Neuronal stem cell (in vitro differentiated cells): ENCODE data around the gene ANKRD7.

Experiments
- DNase-seq: peaks from one replicate; pipeline ENCODE4 v3.0.0-alpha.2; 2013; ENCODE audit warnings: low spot score
- H2AFZ ChIP-seq: one replicate; pipeline ENCODE4 v1.6.1; 2013; ENCODE audit warnings: mild to moderate bottlenecking, low read length, inconsistent platforms
- H2AK5ac ChIP-seq: 2 replicates; pipeline ENCODE4 v1.6.1; 2013; ENCODE audit warnings: low read depth, mild to moderate bottlenecking, inconsistent platforms, low read length, moderate library complexity, mixed read lengths
- H2BK120ac ChIP-seq: 2 replicates; pipeline ENCODE4 v1.6.1; 2013; ENCODE audit warnings: low read depth, mild to moderate bottlenecking, inconsistent platforms, low read length, moderate library complexity, mixed read lengths
- H2BK12ac ChIP-seq: one replicate; pipeline ENCODE4 v1.6.1; 2013; ENCODE audit warnings: low read length, inconsistent platforms
- H2BK15ac ChIP-seq: 2 replicates; pipeline ENCODE4 v1.6.1; 2013; ENCODE audit warnings: mild to moderate bottlenecking, low read length, inconsistent platforms, mixed read lengths
- H2BK5ac ChIP-seq: one replicate; pipeline ENCODE4 v1.6.1; 2013; ENCODE audit warnings: inconsistent platforms, mild to moderate bottlenecking, low read length, moderate library complexity
- H3K14ac ChIP-seq: one replicate; pipeline ENCODE4 v1.6.1; 2013; ENCODE audit warnings: low read length, inconsistent platforms
- H3K18ac ChIP-seq: 2 replicates; pipeline ENCODE4 v1.6.1; 2013; ENCODE audit warnings: low read length, inconsistent platforms
- H3K23ac ChIP-seq: 2 replicates; pipeline ENCODE4 v1.6.1; 2013; ENCODE audit warnings: low read depth, mild to moderate bottlenecking, mixed read lengths, low read length, inconsistent platforms; ENCODE audit not compliant: poor library complexity
- H3K27ac ChIP-seq: replicated peaks from 3 replicates; pipeline ENCODE4 v1.5.1; 2013; ENCODE audit warnings: low read length, inconsistent platforms
- H3K27me3 ChIP-seq, 3 experiments: 2 replicates each; pipeline ENCODE4 v1.6.1; 2013; ENCODE audit warnings: low read length in 3 of 3, mild to moderate bottlenecking in 2 of 3, inconsistent platforms in 1 of 3, low read depth in 1 of 3, mixed read lengths in 1 of 3, moderate library complexity in 1 of 3; ENCODE audit not compliant: control insufficient read depth in 3 of 3, insufficient read depth in 3 of 3
- H3K36me3 ChIP-seq, 2 donors: replicated peaks in 1 of 2; 2 replicates each; pipeline ENCODE4 v1.6.1; 2013; ENCODE audit warnings: low read length in 2 of 2; ENCODE audit not compliant: control insufficient read depth in 2 of 2, insufficient read depth in 2 of 2
- H3K4ac ChIP-seq: 2 replicates; pipeline ENCODE4 v1.6.1; 2013; ENCODE audit warnings: inconsistent platforms, mild to moderate bottlenecking, low read length, moderate library complexity
- H3K4me1 ChIP-seq, 2 donors: 1 replicate in 1 of 2; 2 replicates in 1 of 2; pipeline ENCODE4 v1.6.1; 2013; ENCODE audit warnings: low read length in 2 of 2, low read depth in 1 of 2; ENCODE audit not compliant: control insufficient read depth in 2 of 2, insufficient read depth in 1 of 2
- H3K4me2 ChIP-seq: one replicate; pipeline ENCODE4 v1.6.1; 2013; ENCODE audit warnings: mild to moderate bottlenecking, low read length, inconsistent platforms; ENCODE audit not compliant: insufficient read depth, poor library complexity, severe bottlenecking
- H3K4me3 ChIP-seq, 2 donors: 2 replicates each; pipeline ENCODE4 v1.5.1; 2013; ENCODE audit warnings: low read length in 2 of 2, mild to moderate bottlenecking in 2 of 2, inconsistent platforms in 1 of 2, moderate library complexity in 1 of 2
- H3K79me1 ChIP-seq: one replicate; pipeline ENCODE4 v1.6.1; 2013; ENCODE audit warnings: low read depth, mild to moderate bottlenecking, inconsistent platforms, low read length, moderate library complexity
- H3K9ac ChIP-seq: one replicate; pipeline ENCODE4 v1.6.1; 2013; ENCODE audit warnings: mild to moderate bottlenecking, low read depth, low read length, inconsistent platforms; ENCODE audit not compliant: poor library complexity
- H3K9me3 ChIP-seq, 2 donors: replicated peaks in 1 of 2; 2 replicates each; pipeline versions ENCODE3 to v1.6.1; 2013; ENCODE audit warnings: low read length in 2 of 2, mild to moderate bottlenecking in 2 of 2, inconsistent platforms in 1 of 2, low read depth in 1 of 2, mixed read lengths in 1 of 2, moderate library complexity in 1 of 2; ENCODE audit not compliant: control insufficient read depth in 2 of 2, insufficient read depth in 1 of 2
- H4K8ac ChIP-seq: one replicate; pipeline ENCODE4 v1.6.1; 2013; ENCODE audit warnings: low read depth, mild to moderate bottlenecking, inconsistent platforms, low read length, moderate library complexity
- H4K91ac ChIP-seq: one replicate; pipeline ENCODE4 v1.6.1; 2013; ENCODE audit warnings: low read length, low read depth, mild to moderate bottlenecking, inconsistent platforms; ENCODE audit not compliant: poor library complexity
- WGBS, 2 donors: extraction: QIAGEN DNeasy Blood & Tissue Kit; methylation state at CpG; one replicate each; pipeline ENCODE4 v1.1.7; 2013; ENCODE audit warnings: missing lambda C conversion rate in 2 of 2, mixed read lengths in 1 of 2; ENCODE audit not compliant: insufficient read length in 2 of 2, insufficient replicate concordance in 1 of 2; ENCODE audit errors: extremely low coverage in 2 of 2; 5-methylcytosine and 5-hydroxymethylcytosine counted together

Gene ANKRD7

GRCh38 chr7:118245267-118246040, 20.9 kb downstream of the ANKRD7 start:
- Histone ChIP-seq H4K8ac (no peak overlapping the region), H2BK12ac (no peak overlapping the region), H2AFZ (no peak overlapping the region), H3K23ac (no peak overlapping the region), H4K91ac (no peak overlapping the region), H3K14ac (no peak overlapping the region), H2AK5ac (no peak overlapping the region), H3K4me3 (no peak overlapping the region), H3K18ac (no peak overlapping the region), H2BK120ac (no peak overlapping the region), H3K4ac (no peak overlapping the region), H3K9ac (no peak overlapping the region), H3K36me3 (no peaks in the 10 kb centered on the region), H3K27me3 (no peaks in the 10 kb centered on the region), H3K79me1 (no peaks in the 10 kb centered on the region), H3K27ac (no peak overlapping the region), H2BK15ac (no peak overlapping the region), H3K9me3 (no peaks in the 10 kb centered on the region), H3K4me2 (no peak overlapping the region), H3K4me1 (peaks cover 0 to 7% of the 10 kb centered on the region in 2 donors), H2BK5ac (no peak overlapping the region)
- no CpG with 5 or more reads among the region's 2 CpGs for WGBS, 2 donors
- no peak for DNase-seq

- Histone ChIP-seq H3K4ac (no peak overlapping the region), H2BK12ac (no peak overlapping the region), H3K79me1 (no peaks in the 10 kb centered on the region), H2BK5ac (no peak overlapping the region), H3K4me1 (no peaks in the 10 kb centered on the region), H2AFZ (no peak overlapping the region), H2BK15ac (no peak overlapping the region), H3K4me2 (no peak overlapping the region), H4K8ac (no peak overlapping the region), H2BK120ac (no peak overlapping the region), H3K9me3 (no peaks in the 10 kb centered on the region), H3K36me3 (no peaks in the 10 kb centered on the region), H3K27ac (no peak overlapping the region), H3K4me3 (no peak overlapping the region), H3K23ac (no peak overlapping the region), H3K18ac (no peak overlapping the region), H3K27me3 (no peaks in the 10 kb centered on the region), H3K9ac (no peak overlapping the region), H2AK5ac (no peak overlapping the region), H4K91ac (no peak overlapping the region), H3K14ac (no peak overlapping the region)
- 100% methylated on average over 1 to 3 of the region's 4 CpGs for WGBS, 2 donors
- DNase-seq = no peak
These were observed 26.5 kb downstream of the ANKRD7 start for GRCh38 chr7:118250860-118251494.

GRCh38 chr7:118252087-118252486, 27.6 kb downstream of the ANKRD7 start:
- H2BK12ac ChIP-seq = no peak overlapping the region

GRCh38 chr7:118259115-118259514, 34.6 kb downstream of the ANKRD7 start:
- Histone ChIP-seq H2AFZ (no peak overlapping the region), H3K27ac (no peak overlapping the region), H2BK120ac (no peak overlapping the region), H3K4me1 (no peaks in the 10 kb centered on the region), H2AK5ac (no peak overlapping the region), H2BK15ac (no peak overlapping the region), H3K9me3 (no peaks in the 10 kb centered on the region), H3K18ac (no peak overlapping the region), H3K4me3 (no peak overlapping the region), H2BK12ac (no peak overlapping the region), H3K14ac (no peak overlapping the region), H3K23ac (no peak overlapping the region), H2BK5ac (no peak overlapping the region), H3K9ac (no peak overlapping the region), H4K8ac (no peak overlapping the region), H3K79me1 (no peaks in the 10 kb centered on the region), H3K36me3 (no peaks in the 10 kb centered on the region), H3K27me3 (no peaks in the 10 kb centered on the region), H3K4me2 (no peak overlapping the region), H3K4ac (no peak overlapping the region), H4K91ac (no peak overlapping the region)
- no peak for DNase-seq
- WGBS, 2 donors = no CpG with 5 or more reads among the region's 2 CpGs

More at GRCh38 chr7:118252087-118252486, 27.6 kb downstream of the ANKRD7 start:
- Histone ChIP-seq H3K9ac (no peak overlapping the region), H3K79me1 (no peaks in the 10 kb centered on the region), H2BK5ac (no peak overlapping the region), H3K36me3 (no peaks in the 10 kb centered on the region), H3K9me3 (no peaks in the 10 kb centered on the region), H3K23ac (no peak overlapping the region), H4K8ac (no peak overlapping the region), H3K4me3 (no peak overlapping the region), H3K4me2 (no peak overlapping the region), H3K27me3 (no peaks in the 10 kb centered on the region), H2BK120ac (no peak overlapping the region), H3K27ac (no peak overlapping the region), H3K18ac (no peak overlapping the region), H2AFZ (no peak overlapping the region), H2AK5ac (no peak overlapping the region), H3K4ac (no peak overlapping the region), H4K91ac (no peak overlapping the region), H2BK15ac (no peak overlapping the region), H3K4me1 (no peaks in the 10 kb centered on the region), H3K14ac (no peak overlapping the region)
- no CpG with 5 or more reads among the region's 1 CpG for WGBS, 2 donors
- no peak for DNase-seq
